Tibial nerve (tissue), 4 donors: ENCODE results near the gene CLTCL1.

Experiments used
- CTCF ChIP-seq, 5 experiments: fragments of 200-600 bp in 3 of 5; fragments of 450-650 bp in 2 of 5; sonication (generic) in 3 of 5; IDR thresholded peaks; one replicate each; pipeline ENCODE4 v1.5.1; 2016 to 2019; ENCODE audit warnings: antibody characterized with exemption in 5 of 5, mild to moderate bottlenecking in 3 of 5, moderate library complexity in 2 of 5
- EP300 ChIP-seq, 2 donors: sonication (generic); formaldehyde crosslinking; IDR thresholded peaks; one replicate each; pipeline ENCODE4 v1.6.1; 2017; ENCODE audit warnings: antibody characterized with exemption in 2 of 2, mild to moderate bottlenecking in 1 of 2
- POLR2A ChIP-seq, 2 donors: fragments of 450-650 bp; IDR thresholded peaks; one replicate each; pipeline ENCODE4 v1.6.1; 2017; ENCODE audit warnings: antibody characterized with exemption in 2 of 2, mild to moderate bottlenecking in 2 of 2, moderate library complexity in 2 of 2

GRCh38 chr22:19331474-19331873 lies 40.0 kb upstream of the CLTCL1 start:
- no peak for TF ChIP-seq EP300 (IDR thresholded peaks at IDR 0.05)
- TF ChIP-seq POLR2A (IDR thresholded peaks at IDR 0.05): no peak
- no peak for TF ChIP-seq CTCF (IDR thresholded peaks at IDR 0.05)
